Effector CD8-positive, alpha-beta T cell (primary cell): Measurements from ENCODE around the gene SFT2D1.
"Not testable (repeated sequence)": the region's sequence is repeated elsewhere in the genome, so short reads cannot be mapped to it uniquely, and the experiment has no call there.

Experiments
- DNase-seq: peaks from one replicate; lab custom pipeline; 2025; lab: John Stamatoyannopoulos, UW
- total RNA-seq, 4 experiments: gene quantifications; one replicate each; lab custom pipeline; 2026; lab: John Stamatoyannopoulos, UW

The SFT2D1 gene
- total RNA-seq = 12.2 to 21.6 (median 15.9) reads per million in 4 experiments

- peak; percentile 42 for DNase-seq
Observed at GRCh38 chr6:166342349-166343149, at the start of gene SFT2D1. SFT2D1 (minus strand) TSS chr6:166342545; CDS start chr6:166342481, 64 bp downstream.

- no peak for DNase-seq
Observed at GRCh38 chr6:166389119-166389518, 46.8 kb upstream of the SFT2D1 start.

- no peak for DNase-seq
Observed at GRCh38 chr6:166388290-166389004, 46.1 kb upstream of the SFT2D1 start.

- no peak for DNase-seq
Observed at GRCh38 chr6:166387642-166388289, 45.4 kb upstream of the SFT2D1 start.

GRCh38 chr6:166387098-166387497, 44.8 kb upstream of the SFT2D1 start:
- not testable (repeated sequence) for DNase-seq

GRCh38 chr6:166386111-166386510, 43.8 kb upstream of the SFT2D1 start:
- no peak for DNase-seq

- not testable (repeated sequence) for DNase-seq
Observed at GRCh38 chr6:166383802-166384363, 41.5 kb upstream of the SFT2D1 start.

- DNase-seq = peak; percentile 89
Observed at GRCh38 chr6:166382933-166383801, 40.8 kb upstream of the SFT2D1 start, which contains the start of gene MPC1. MPC1 (minus strand) TSS chr6:166382940; CDS start chr6:166382876, 64 bp downstream.

GRCh38 chr6:166382500-166382932, 40.2 kb upstream of the SFT2D1 start:
- DNase-seq = no peak

- peak; percentile 26 for DNase-seq
Observed at GRCh38 chr6:166381733-166382499, 39.6 kb upstream of the SFT2D1 start.

GRCh38 chr6:166381381-166381732, 39.0 kb upstream of the SFT2D1 start:
- DNase-seq = no peak

- no peak for DNase-seq
Observed at GRCh38 chr6:166379800-166380199, 37.5 kb upstream of the SFT2D1 start.

GRCh38 chr6:166379103-166379586, 36.8 kb upstream of the SFT2D1 start:
- DNase-seq = no peak

- no peak for DNase-seq
Observed at GRCh38 chr6:166377721-166378120, 35.4 kb upstream of the SFT2D1 start.

- DNase-seq = no peak
Observed at GRCh38 chr6:166375013-166375412, 32.7 kb upstream of the SFT2D1 start.

GRCh38 chr6:166370489-166370888, 28.1 kb upstream of the SFT2D1 start:
- DNase-seq = no peak

GRCh38 chr6:166369782-166370181, 27.4 kb upstream of the SFT2D1 start:
- no peak for DNase-seq

GRCh38 chr6:166366921-166367320, 24.6 kb upstream of the SFT2D1 start:
- no peak for DNase-seq

GRCh38 chr6:166365806-166366205, 23.5 kb upstream of the SFT2D1 start:
- DNase-seq = no peak

GRCh38 chr6:166365221-166365620, 22.9 kb upstream of the SFT2D1 start:
- no peak for DNase-seq
